Left ventricle myocardium inferior (tissue), 1 donor: ENCODE data around the gene TMEM38A. TPM values are rescaled to one million over a fixed set of nuclear protein-coding genes. Genes with fewer than 3 reads are reported as not detected.

Experiments
- DNase-seq: peaks from one replicate; pipeline ENCODE4 v3.0.0-alpha.2; 2020
- H3K27ac ChIP-seq: fragments of 200-600 bp; replicated peaks from 2 replicates; pipeline ENCODE4 v1.8.0; 2021
- H3K27me3 ChIP-seq: fragments of 200-600 bp; 2 replicates; pipeline ENCODE4 v1.8.0; 2021; ENCODE audit warnings: low read depth
- H3K36me3 ChIP-seq: fragments of 200-600 bp; 2 replicates; pipeline ENCODE4 v1.8.0; 2021
- H3K4me1 ChIP-seq: fragments of 200-600 bp; 2 replicates; pipeline ENCODE4 v1.8.0; 2021
- H3K4me3 ChIP-seq: fragments of 200-600 bp; 2 replicates; pipeline ENCODE4 v1.8.0; 2021; ENCODE audit warnings: mild to moderate bottlenecking, moderate library complexity
- H3K9me3 ChIP-seq: fragments of 200-600 bp; replicated peaks from 2 replicates; pipeline ENCODE4 v1.8.0; 2021
- CTCF ChIP-seq: fragments of 200-600 bp; IDR thresholded peaks from 2 replicates; pipeline ENCODE4 v1.8.0; 2021; ENCODE audit warnings: antibody characterized with exemption, mild to moderate bottlenecking, borderline replicate concordance
- intact Hi-C: fragments of 100-400 bp; cut with micrococcal nuclease; formaldehyde crosslinking; loops from one replicate; pipeline ENCODE4 v1.11.0; 2022
- total RNA-seq: library from RNA; stranded (reverse); fragmentation: NEBNext Ultra II Directional; extraction: Animal tissue kit (Norgen Biotek cat#: 25700); gene quantifications from one replicate; pipeline ENCODE4 v1.2.1, GENCODE V29; 2021
- donor health status: DM: no; HTN: yes; CAD: no; lungs with severe emphysema.

TMEM38A gene
- total RNA-seq, 1 donor from 2014 or later, result 44.6 TPM

GRCh38 chr19:16678498-16678897 lies 17.6 kb downstream of the TMEM38A start:
- Histone ChIP-seq H3K9me3 (peaks cover 10% of the 10 kb centered on the region), H3K4me1 (no peaks in the 10 kb centered on the region), H3K27ac (no peak overlapping the region), H3K4me3 (no peak overlapping the region), H3K36me3 (peaks cover 37% of the 10 kb centered on the region), H3K27me3 (no peaks in the 10 kb centered on the region)
- TF ChIP-seq CTCF, result no peak
- DNase-seq, result no peak
- intact Hi-C loops, result no loop called here

GRCh38 chr19:16679811-16680210 lies 18.9 kb downstream of the TMEM38A start:
- intact Hi-C loops, result no loop called here
- Histone ChIP-seq H3K9me3 (peaks cover 10% of the 10 kb centered on the region), H3K4me3 (no peak overlapping the region), H3K27me3 (no peaks in the 10 kb centered on the region), H3K27ac (no peak overlapping the region), H3K4me1 (no peaks in the 10 kb centered on the region), H3K36me3 (peaks cover 37% of the 10 kb centered on the region)
- DNase-seq, result no peak
- TF ChIP-seq CTCF, result no peak

GRCh38 chr19:16682539-16682938 lies 21.6 kb downstream of the TMEM38A start:
- Histone ChIP-seq H3K27me3 (no peaks in the 10 kb centered on the region), H3K36me3 (peaks cover 37% of the 10 kb centered on the region), H3K4me3 (no peak overlapping the region), H3K27ac (no peak overlapping the region), H3K4me1 (peaks cover 6% of the 10 kb centered on the region), H3K9me3 (peaks cover 12% of the 10 kb centered on the region)
- TF ChIP-seq CTCF, result no peak
- intact Hi-C loops, result no loop called here
- no peak for DNase-seq

- H3K36me3 ChIP-seq, result peaks cover 37% of the 10 kb centered on the region
- no peak overlapping the region for H3K27ac ChIP-seq
- H3K4me3 ChIP-seq, result no peak overlapping the region
- H3K9me3 ChIP-seq, result peaks cover 17% of the 10 kb centered on the region
- H3K4me1 ChIP-seq, result peaks cover 6% of the 10 kb centered on the region
- intact Hi-C loops, result no loop called here
- no peaks in the 10 kb centered on the region for H3K27me3 ChIP-seq
- DNase-seq, result no peak
- TF ChIP-seq CTCF, result no peak
Measured at GRCh38 chr19:16684216-16684615, 23.3 kb downstream of the TMEM38A start.

GRCh38 chr19:16688084-16688483 lies 27.1 kb downstream of the TMEM38A start:
- DNase-seq, result no peak
- no peak for TF ChIP-seq CTCF
- no peaks in the 10 kb centered on the region for H3K27me3 ChIP-seq
- H3K9me3 ChIP-seq, result peaks cover 16% of the 10 kb centered on the region
- H3K27ac ChIP-seq, result no peak overlapping the region
- intact Hi-C loops, result no loop called here
- peaks cover 6% of the 10 kb centered on the region for H3K4me1 ChIP-seq
- H3K4me3 ChIP-seq, result no peak overlapping the region
- peaks cover 2% of the 10 kb centered on the region for H3K36me3 ChIP-seq

GRCh38 chr19:16698914-16699313 lies 38.0 kb downstream of the TMEM38A start:
- peak overlapping the region; percentile 20 for H3K27ac ChIP-seq
- no peak for TF ChIP-seq CTCF
- H3K27me3 ChIP-seq, result no peaks in the 10 kb centered on the region
- H3K4me1 ChIP-seq, result peaks cover 32% of the 10 kb centered on the region
- H3K36me3 ChIP-seq, result no peaks in the 10 kb centered on the region
- DNase-seq, result peak; percentile 60
- H3K4me3 ChIP-seq, result no peak overlapping the region
- intact Hi-C loops, result no loop called here
- H3K9me3 ChIP-seq, result peaks cover 6% of the 10 kb centered on the region
